CD8-positive, alpha-beta memory T cell (primary cell): ENCODE data around the gene GALNT11. TPM values are rescaled to one million over a fixed set of nuclear protein-coding genes. Genes with fewer than 3 reads are reported as not detected.
"Not testable (repeated sequence)": the region's sequence is repeated elsewhere in the genome, so short reads cannot be mapped to it uniquely, and the experiment has no call there.

ENCODE experiments used
- CTCF ChIA-PET: fragments of 350-600 bp; sonication (Branson Sonifier 250); formaldehyde crosslinking; loops from one replicate; lab custom pipeline; 2021; ENCODE audit warnings: antibody characterized with exemption; lab: Charles Lee
- POLR2A ChIA-PET: fragments of 350-600 bp; sonication (Branson Sonifier 250); formaldehyde crosslinking; loops from one replicate; lab custom pipeline; 2021; ENCODE audit warnings: antibody characterized with exemption; lab: Charles Lee
- DNase-seq, 5 donors: peaks; one replicate each; pipeline versions ENCODE4 v3.0.0 to v3.0.0-alpha.2; 2020 to 2022; ENCODE audit warnings: mixed read lengths in 1 of 5
- H3K27ac ChIP-seq: one replicate; pipeline ENCODE4 v1.7.0; 2013; ENCODE audit warnings: low read depth, mild to moderate bottlenecking, low read length, moderate library complexity
- H3K27me3 ChIP-seq: 2 replicates; pipeline ENCODE4 v1.7.0; 2013; ENCODE audit warnings: low read length, mild to moderate bottlenecking; ENCODE audit not compliant: insufficient read depth, poor library complexity, severe bottlenecking
- H3K36me3 ChIP-seq: 2 replicates; pipeline ENCODE4 v1.7.0; 2013; ENCODE audit warnings: mild to moderate bottlenecking, low read length, moderate library complexity; ENCODE audit not compliant: insufficient read depth
- H3K4me1 ChIP-seq: 2 replicates; pipeline ENCODE4 v1.7.0; 2013; ENCODE audit warnings: mild to moderate bottlenecking, low read length, moderate library complexity; ENCODE audit not compliant: insufficient read depth
- H3K4me3 ChIP-seq: 2 replicates; pipeline ENCODE4 v1.7.0; 2013; ENCODE audit warnings: mild to moderate bottlenecking, low read length
- H3K9me3 ChIP-seq: 2 replicates; pipeline ENCODE4 v1.7.0; 2013; ENCODE audit warnings: mild to moderate bottlenecking, low read length
- H3K27ac Mint-ChIP-seq, 8 donors: one replicate each; pipeline ENCODE4 v1.8.0; 2020 to 2021; ENCODE audit warnings: mixed read lengths in 8 of 8, mild to moderate bottlenecking in 6 of 8, inconsistent platforms in 3 of 8, moderate library complexity in 3 of 8
- H3K27me3 Mint-ChIP-seq, 2 donors: one replicate each; pipeline ENCODE4 v1.8.0; 2020 to 2021; ENCODE audit warnings: mixed read lengths in 2 of 2, mild to moderate bottlenecking in 1 of 2, moderate library complexity in 1 of 2
- H3K36me3 Mint-ChIP-seq, 3 donors: one replicate each; pipeline ENCODE4 v1.8.0; 2020 to 2021; ENCODE audit warnings: mixed read lengths in 3 of 3, inconsistent platforms in 1 of 3, mild to moderate bottlenecking in 1 of 3
- H3K4me1 Mint-ChIP-seq, 3 donors: one replicate each; pipeline ENCODE4 v1.8.0; 2020 to 2021; ENCODE audit warnings: mixed read lengths in 3 of 3, inconsistent platforms in 1 of 3, mild to moderate bottlenecking in 1 of 3
- H3K4me3 Mint-ChIP-seq, 7 donors: one replicate each; pipeline ENCODE4 v1.8.0; 2020 to 2021; ENCODE audit warnings: mixed read lengths in 7 of 7, mild to moderate bottlenecking in 6 of 7, moderate library complexity in 4 of 7, inconsistent platforms in 2 of 7
- H3K9me3 Mint-ChIP-seq, 5 donors: one replicate each; pipeline ENCODE4 v1.8.0; 2020 to 2022; ENCODE audit warnings: mixed read lengths in 5 of 5, mild to moderate bottlenecking in 3 of 5, moderate library complexity in 2 of 5, inconsistent platforms in 1 of 5
- polyA plus RNA-seq: library from polyadenylated mRNA; unstranded; fragments of 300-500 nt; fragmentation: Illumina TruSeq; gene quantifications from one replicate; pipeline ENCODE4 v1.2.3, GENCODE V29; 2021
- total RNA-seq, 2 experiments: library from RNA; stranded (reverse); gene quantifications; one replicate each; pipeline ENCODE4 v1.2.3, GENCODE V29; 2021

GALNT11 gene
- total and polyA plus RNA-seq, 3 experiments from 2014 or later, result 20.3 to 65.3 (median 21.5) TPM

DNA sequence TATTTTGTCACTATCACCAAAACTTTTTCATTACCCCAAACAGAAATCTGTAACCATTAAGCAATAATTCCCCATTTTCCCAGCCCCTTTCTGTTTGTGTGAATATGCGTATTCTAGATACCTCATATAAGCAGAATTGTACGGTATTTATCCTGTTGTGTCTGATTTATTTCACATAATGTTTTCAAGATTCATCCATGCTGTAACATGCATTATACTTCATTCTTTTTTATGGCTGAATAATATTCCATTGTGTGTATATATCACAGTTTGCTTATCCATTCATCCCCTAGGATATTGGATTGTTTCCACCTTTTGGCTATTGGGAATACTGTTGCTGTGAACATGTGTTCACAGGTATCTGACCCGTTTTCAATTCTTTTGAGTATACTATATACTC, 26.5 kb downstream of the GALNT11 start:
- Histone ChIP-seq H3K4me3 (no peak overlapping the region), H3K27me3 (no peaks in the 10 kb centered on the region), H3K9me3 (no peaks in the 10 kb centered on the region), H3K27ac (no peak overlapping the region), H3K36me3 (no peaks in the 10 kb centered on the region), H3K4me1 (no peaks in the 10 kb centered on the region)
- H3K4me3 Mint-ChIP-seq, result no peak overlapping the region
- peaks cover 2 to 16% (median 10%) of the 10 kb centered on the region in 3 donors for H3K36me3 Mint-ChIP-seq
- H3K27me3 Mint-ChIP-seq, result no peaks in the 10 kb centered on the region
- no peak overlapping the region for H3K27ac Mint-ChIP-seq
- DNase-seq, result no peak
- ChIA-PET POLR2A (no interaction called here), CTCF (no interaction called here)
- peaks cover 0 to 4% (median 0%) of the 10 kb centered on the region in 5 donors for H3K9me3 Mint-ChIP-seq
- H3K4me1 Mint-ChIP-seq, result peaks cover 39 to 63% (median 55%) of the 10 kb centered on the region in 3 donors

DNA sequence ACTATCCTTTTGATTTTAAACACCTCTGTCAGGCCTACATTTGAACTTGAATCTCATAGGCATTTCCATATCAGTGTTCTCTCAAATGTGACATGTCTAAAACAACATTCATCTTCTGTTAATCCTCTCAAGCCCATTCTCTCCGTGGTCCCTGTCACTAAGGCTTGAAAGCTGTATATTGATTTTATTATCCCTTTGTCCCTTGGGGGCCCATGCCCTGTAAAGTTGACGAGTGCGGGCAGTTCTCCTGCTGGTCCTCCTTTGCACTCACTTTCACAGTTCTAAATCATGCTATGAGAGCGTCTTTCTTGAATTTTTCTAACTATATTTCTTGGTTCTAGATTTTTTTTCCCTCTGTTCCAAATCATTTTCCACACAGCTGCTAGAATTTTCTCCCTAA, 27.3 kb downstream of the GALNT11 start:
- Mint-ChIP-seq H3K4me3 (no peak overlapping the region), H3K36me3 (peaks cover 2 to 15% (median 13%) of the 10 kb centered on the region in 3 donors), H3K4me1 (peaks cover 37 to 65% (median 53%) of the 10 kb centered on the region in 3 donors), H3K27me3 (no peaks in the 10 kb centered on the region), H3K9me3 (peaks cover 0 to 2% (median 0%) of the 10 kb centered on the region in 5 donors), H3K27ac (peak overlapping the region in 2 of 8 donors; percentile 1 to 29)
- CTCF ChIA-PET, result no interaction called here
- no peak for DNase-seq
- Histone ChIP-seq H3K4me3 (no peak overlapping the region), H3K9me3 (no peaks in the 10 kb centered on the region), H3K4me1 (no peaks in the 10 kb centered on the region), H3K36me3 (no peaks in the 10 kb centered on the region), H3K27ac (no peak overlapping the region), H3K27me3 (no peaks in the 10 kb centered on the region)
- POLR2A ChIA-PET, result no interaction called here

DNA sequence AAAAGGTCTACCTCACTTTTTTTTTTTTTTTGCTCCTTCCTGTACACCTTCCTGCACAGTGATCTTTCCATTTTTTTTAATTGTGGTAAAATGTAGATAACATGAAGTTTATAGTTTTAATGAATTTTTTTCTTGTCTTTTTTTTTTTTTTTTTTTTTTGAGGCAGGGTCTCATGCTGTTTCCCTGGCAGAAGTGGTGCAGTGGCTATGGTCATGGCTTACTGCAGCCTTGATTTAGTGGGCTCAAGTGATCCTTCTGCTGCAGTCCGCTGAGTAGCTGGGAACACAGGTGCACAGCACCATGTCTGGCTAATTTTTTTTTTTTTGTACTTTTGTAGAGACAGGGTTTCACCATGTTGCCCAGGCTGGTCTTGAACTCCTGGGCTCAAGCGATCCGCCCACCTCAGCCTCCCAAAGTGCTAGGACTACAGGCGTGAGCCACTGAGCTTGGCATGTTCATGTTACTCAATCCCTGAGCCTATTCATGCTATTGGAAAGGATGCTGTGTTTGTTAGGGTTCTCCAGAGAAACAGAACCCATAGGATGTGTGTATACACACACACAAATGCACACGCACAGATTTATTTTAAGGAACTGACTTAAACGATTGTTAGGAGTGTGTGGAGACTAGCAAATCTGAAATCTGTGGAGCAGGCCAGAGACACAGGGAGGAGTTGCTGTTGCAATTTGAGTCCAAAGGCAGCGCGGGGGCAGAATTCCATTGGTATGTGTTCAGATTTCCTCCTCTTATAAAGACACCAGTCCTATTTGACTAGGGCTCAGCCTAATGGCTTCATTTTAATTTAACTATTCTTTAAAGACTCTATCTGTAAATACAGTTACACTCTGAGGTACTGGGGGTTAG, 29.1 kb downstream of the GALNT11 start:
- DNase-seq, result no peak
- no peak overlapping the region for H3K27ac ChIP-seq
- ChIA-PET CTCF (no interaction called here), POLR2A (no interaction called here)
- H3K4me1 ChIP-seq, result no peaks in the 10 kb centered on the region
- H3K9me3 Mint-ChIP-seq, result no peaks in the 10 kb centered on the region
- H3K27ac Mint-ChIP-seq, result no peak overlapping the region
- no peak overlapping the region for H3K4me3 ChIP-seq
- no peaks in the 10 kb centered on the region for H3K27me3 ChIP-seq
- H3K36me3 Mint-ChIP-seq, result peaks cover 5 to 23% (median 10%) of the 10 kb centered on the region in 3 donors
- no peaks in the 10 kb centered on the region for H3K36me3 ChIP-seq
- no peak overlapping the region for H3K4me3 Mint-ChIP-seq
- H3K9me3 ChIP-seq, result no peaks in the 10 kb centered on the region
- peaks cover 23 to 56% (median 39%) of the 10 kb centered on the region in 3 donors for H3K4me1 Mint-ChIP-seq
- H3K27me3 Mint-ChIP-seq, result no peaks in the 10 kb centered on the region

DNA sequence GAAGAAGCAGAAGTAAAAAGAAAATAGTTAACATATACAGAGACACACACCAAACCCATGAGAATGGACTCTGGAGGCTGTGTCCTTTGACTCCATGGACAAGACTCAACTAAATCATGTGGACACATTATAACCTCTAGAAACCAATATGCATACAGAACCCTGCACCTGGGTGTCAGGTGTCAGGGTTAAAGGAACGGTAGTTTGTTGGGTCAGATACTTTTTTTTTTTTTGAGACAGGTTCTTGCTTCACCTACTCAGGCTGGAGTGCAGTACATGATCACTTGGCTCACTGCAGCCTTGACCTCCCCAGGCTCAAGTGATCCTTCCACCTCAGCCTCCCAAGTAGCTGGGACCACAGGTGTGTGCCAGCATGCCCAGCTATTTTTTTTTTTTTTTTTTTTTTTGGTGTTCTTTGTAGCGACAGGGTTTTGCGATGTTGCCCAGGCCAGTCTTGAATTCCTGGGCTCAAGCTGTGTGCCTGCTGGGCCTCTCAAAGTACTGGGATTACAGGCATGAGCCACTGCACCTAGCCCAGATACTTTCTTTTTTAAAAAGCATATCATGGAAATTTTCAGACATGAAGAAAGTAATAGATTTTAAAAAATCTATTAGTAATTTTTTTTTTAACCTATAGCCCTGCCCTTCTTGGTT, 31.3 kb downstream of the GALNT11 start:
- Mint-ChIP-seq H3K4me1 (peaks cover 16 to 37% (median 24%) of the 10 kb centered on the region in 3 donors), H3K27me3 (no peaks in the 10 kb centered on the region), H3K9me3 (peaks cover 0 to 3% (median 0%) of the 10 kb centered on the region in 5 donors), H3K36me3 (peaks cover 4 to 33% (median 16%) of the 10 kb centered on the region in 3 donors), H3K4me3 (no peak overlapping the region), H3K27ac (peak overlapping the region in 1 of 8 donors; percentile 61)
- Histone ChIP-seq H3K4me3 (no peak overlapping the region), H3K36me3 (no peaks in the 10 kb centered on the region), H3K4me1 (no peaks in the 10 kb centered on the region), H3K9me3 (no peaks in the 10 kb centered on the region), H3K27me3 (no peaks in the 10 kb centered on the region), H3K27ac (no peak overlapping the region)
- POLR2A ChIA-PET, result no interaction called here
- DNase-seq, result no peak
- CTCF ChIA-PET, result no interaction called here

DNA sequence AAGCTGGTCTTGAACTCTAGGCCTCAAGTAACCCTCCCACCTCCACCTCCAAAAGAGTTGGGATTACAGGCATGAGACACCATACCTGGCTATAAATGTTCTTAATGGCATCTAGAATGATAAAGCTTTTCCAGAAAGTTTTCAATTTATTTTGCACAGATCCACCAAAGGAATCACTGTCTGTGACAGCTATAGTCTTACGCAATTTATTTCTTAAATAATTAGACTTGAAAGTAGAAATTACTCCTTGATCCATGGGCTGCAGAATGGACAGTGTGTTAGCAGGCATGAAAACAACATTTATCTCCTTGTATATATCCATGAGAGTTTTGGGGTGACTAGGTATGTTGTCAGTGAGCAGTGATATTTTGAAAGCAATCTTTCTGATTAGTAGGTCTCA, 33.8 kb downstream of the GALNT11 start:
- H3K36me3 Mint-ChIP-seq, result peaks cover 5 to 36% (median 35%) of the 10 kb centered on the region in 3 donors
- POLR2A ChIA-PET, result no interaction called here
- no peak for DNase-seq
- H3K4me3 Mint-ChIP-seq, result no peak overlapping the region
- Histone ChIP-seq H3K36me3 (no peaks in the 10 kb centered on the region), H3K9me3 (no peaks in the 10 kb centered on the region), H3K27ac (no peak overlapping the region), H3K27me3 (no peaks in the 10 kb centered on the region), H3K4me3 (no peak overlapping the region), H3K4me1 (no peaks in the 10 kb centered on the region)
- CTCF ChIA-PET, result no interaction called here
- H3K4me1 Mint-ChIP-seq, result peaks cover 23 to 46% (median 33%) of the 10 kb centered on the region in 3 donors
- H3K27me3 Mint-ChIP-seq, result no peaks in the 10 kb centered on the region
- H3K9me3 Mint-ChIP-seq, result peaks cover 0 to 8% (median 0%) of the 10 kb centered on the region in 5 donors
- H3K27ac Mint-ChIP-seq, result no peak overlapping the region

DNA sequence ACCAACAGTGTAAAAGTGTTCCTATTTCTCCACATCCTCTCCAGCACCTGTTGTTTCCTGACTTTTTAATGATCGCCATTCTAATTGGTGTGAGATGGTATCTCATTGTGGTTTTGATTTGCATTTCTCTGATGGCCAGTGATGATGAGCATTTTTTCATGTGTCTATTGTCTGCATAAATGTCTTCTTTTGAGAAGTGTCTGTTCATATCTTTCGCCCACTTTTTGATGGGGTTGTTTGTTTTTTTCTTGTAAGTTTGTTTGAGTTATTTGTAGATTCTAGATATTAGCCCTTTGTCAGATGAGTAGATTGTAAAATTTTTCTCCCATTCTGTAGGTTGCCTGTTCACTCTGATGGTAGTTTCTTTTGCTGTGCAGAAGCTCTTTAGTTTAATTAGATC, 35.6 kb downstream of the GALNT11 start:
- Mint-ChIP-seq H3K9me3 (peaks cover 0 to 11% (median 2%) of the 10 kb centered on the region in 5 donors), H3K4me1 (peaks cover 31 to 54% (median 44%) of the 10 kb centered on the region in 3 donors), H3K36me3 (peaks cover 8 to 44% (median 36%) of the 10 kb centered on the region in 3 donors)
- POLR2A ChIA-PET, H3K27ac Mint-ChIP-seq, H3K4me1 ChIP-seq, CTCF ChIA-PET, H3K27me3 ChIP-seq, H3K27me3 Mint-ChIP-seq, H3K27ac ChIP-seq, H3K4me3 Mint-ChIP-seq, H3K4me3 ChIP-seq, DNase-seq, H3K9me3 ChIP-seq, H3K36me3 ChIP-seq: not testable (repeated sequence)

DNA sequence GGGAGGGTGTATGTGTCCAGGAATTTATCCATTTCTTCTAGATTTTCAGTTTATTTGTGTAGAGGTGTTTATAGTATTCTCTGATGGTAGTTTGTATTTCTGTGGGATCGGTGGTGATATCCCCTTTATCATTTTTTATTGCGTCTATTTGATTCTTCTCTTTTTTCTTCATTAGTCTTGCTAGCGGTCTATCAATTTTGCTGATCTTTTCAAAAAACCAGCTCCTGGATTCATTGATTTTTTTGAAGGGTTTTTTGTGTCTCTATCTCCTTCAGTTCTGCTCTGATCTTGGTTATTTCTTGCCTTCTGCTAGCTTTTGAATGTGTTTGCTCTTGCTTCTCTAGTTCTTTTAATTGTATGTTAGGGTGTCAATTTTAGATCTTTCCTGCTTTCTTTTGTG, 37.7 kb downstream of the GALNT11 start:
- H3K36me3 ChIP-seq, H3K9me3 ChIP-seq, H3K4me3 ChIP-seq, H3K27ac ChIP-seq, H3K27me3 Mint-ChIP-seq, DNase-seq, POLR2A ChIA-PET, CTCF ChIA-PET, H3K27me3 ChIP-seq, H3K4me1 ChIP-seq, H3K27ac Mint-ChIP-seq: not testable (repeated sequence)
- Mint-ChIP-seq H3K9me3 (peaks cover 0 to 11% (median 2%) of the 10 kb centered on the region in 5 donors), H3K4me1 (peaks cover 50 to 65% (median 64%) of the 10 kb centered on the region in 3 donors), H3K36me3 (peaks cover 11 to 48% (median 37%) of the 10 kb centered on the region in 3 donors), H3K4me3 (peak overlapping the region in 1 of 7 donors; percentile 39)

DNA sequence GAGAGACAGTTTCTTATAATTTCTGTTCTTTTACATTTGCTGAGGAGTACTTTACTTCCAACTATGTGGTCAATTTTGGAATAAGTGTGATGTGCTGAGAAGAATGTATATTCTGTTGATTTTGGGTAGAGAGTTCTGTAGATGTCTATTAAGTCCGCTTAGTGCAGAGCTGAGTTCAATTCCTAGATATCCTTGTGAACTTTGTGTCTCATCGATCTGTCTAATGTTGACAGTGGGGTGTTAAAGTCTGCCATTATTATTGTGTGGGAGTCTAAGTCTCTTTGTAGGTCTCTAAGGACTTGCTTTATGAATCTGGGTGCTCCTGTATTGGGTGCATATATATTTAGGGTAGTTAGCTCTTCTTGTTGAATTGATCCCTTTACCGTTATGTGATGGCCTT, 38.3 kb downstream of the GALNT11 start:
- H3K27ac ChIP-seq, H3K4me3 ChIP-seq, H3K9me3 ChIP-seq, H3K4me3 Mint-ChIP-seq, H3K27me3 Mint-ChIP-seq, H3K36me3 ChIP-seq, DNase-seq, CTCF ChIA-PET, H3K4me1 ChIP-seq, H3K27me3 ChIP-seq, H3K27ac Mint-ChIP-seq, POLR2A ChIA-PET: not testable (repeated sequence)
- H3K4me1 Mint-ChIP-seq, result peaks cover 53 to 67% (median 66%) of the 10 kb centered on the region in 3 donors
- H3K9me3 Mint-ChIP-seq, result peaks cover 0 to 11% (median 2%) of the 10 kb centered on the region in 5 donors
- H3K36me3 Mint-ChIP-seq, result peaks cover 9 to 48% (median 33%) of the 10 kb centered on the region in 3 donors
